Endothelial cell of umbilical vein (primary cell): ENCODE measurements around the gene SYCE1L. TPM values are rescaled to one million over a fixed set of nuclear protein-coding genes. Genes with fewer than 3 reads are reported as not detected.

ENCODE experiments used
- BruUV-seq: library from RNA; stranded (reverse); fragments of 400-500 nt; replicated peaks from 2 replicates; lab custom pipeline; 2021; lab: Mats Ljungman, UMichigan
- CTCF ChIA-PET: fragments of 300-600, 350-600 bp; sonication (Branson Sonifier 250); formaldehyde crosslinking; loops from one replicate; lab custom pipeline; 2021; ENCODE audit warnings: antibody characterized with exemption, inconsistent platforms; lab: Charles Lee
- POLR2A ChIA-PET: fragments of 300-600, 350-600 bp; sonication (Branson Sonifier 250); formaldehyde crosslinking; loops from one replicate; lab custom pipeline; 2021; ENCODE audit warnings: antibody characterized with exemption, inconsistent platforms; lab: Charles Lee
- DNase-seq: peaks from one replicate; pipeline ENCODE4 v3.0.0-alpha.2; 2011; ENCODE audit warnings: low read depth, low spot score
- FAIRE-seq: peaks from 2 replicates; lab custom pipeline; 2011; peaks lifted over from hg19 to GRCh38; lab: Jason Lieb, UNC
- H2AFZ ChIP-seq: 2 replicates; pipeline ENCODE4 v1.6.0; 2012; ENCODE audit warnings: low read depth, low read length, control low read depth, inconsistent platforms
- H3K27ac ChIP-seq: 2 replicates; pipeline ENCODE4 v1.5.1; 2011; ENCODE audit warnings: low read depth, mild to moderate bottlenecking, control low read depth, low read length, moderate library complexity; ENCODE audit not compliant: insufficient read depth
- H3K27me3 ChIP-seq, 2 experiments: 2 replicates each; pipeline versions ENCODE4 v1.6.0 to v1.6.1; 2011; ENCODE audit warnings: low read length in 2 of 2, mixed read lengths in 1 of 2; ENCODE audit not compliant: control insufficient read depth in 2 of 2, insufficient read depth in 2 of 2
- H3K36me3 ChIP-seq, 2 experiments: 2 replicates in 1 of 2; 3 replicates in 1 of 2; pipeline ENCODE4 v1.5.1; 2011; ENCODE audit warnings: low read length in 2 of 2, mild to moderate bottlenecking in 1 of 2, moderate library complexity in 1 of 2; ENCODE audit not compliant: control insufficient read depth in 2 of 2, insufficient read depth in 2 of 2; ENCODE audit errors: extremely low read depth in 1 of 2
- H3K4me1 ChIP-seq: 3 replicates; pipeline ENCODE4 v1.5.1; 2011; ENCODE audit warnings: mild to moderate bottlenecking, low read length; ENCODE audit not compliant: control insufficient read depth, insufficient read depth; ENCODE audit errors: extremely low read depth
- H3K4me2 ChIP-seq: 2 replicates; pipeline ENCODE4 v1.6.1; 2011; ENCODE audit warnings: low read length, control low read depth, mixed read lengths; ENCODE audit not compliant: insufficient read depth
- H3K4me3 ChIP-seq, 3 experiments: fragments of 200-600 bp in 1 of 3; sonication (generic), shearing (Covaris generic) in 1 of 3; replicated peaks in 1 of 3; 2 replicates each; pipeline ENCODE4 v1.5.1; 2011 to 2016; ENCODE audit warnings: control low read depth in 3 of 3, low read length in 3 of 3, mild to moderate bottlenecking in 2 of 3, inconsistent platforms in 1 of 3, low read depth in 1 of 3, moderate library complexity in 1 of 3; ENCODE audit not compliant: insufficient read depth in 1 of 3
- H3K79me2 ChIP-seq: 2 replicates; pipeline ENCODE4 v1.6.0; 2012; ENCODE audit warnings: low read length, inconsistent platforms; ENCODE audit not compliant: control insufficient read depth, insufficient read depth
- H3K9ac ChIP-seq: replicated peaks from 2 replicates; pipeline ENCODE3; 2011; ENCODE audit warnings: low read length, control low read depth; ENCODE audit not compliant: insufficient read depth; ENCODE audit errors: extremely low read depth
- H3K9me1 ChIP-seq: replicated peaks from 3 replicates; pipeline ENCODE4 v1.6.0; 2011; ENCODE audit warnings: mild to moderate bottlenecking, low read length; ENCODE audit not compliant: control insufficient read depth, insufficient read depth; ENCODE audit errors: extremely low read depth
- H3K9me3 ChIP-seq: replicated peaks from 2 replicates; pipeline ENCODE4 v1.5.1; 2012; ENCODE audit warnings: low read length, inconsistent platforms; ENCODE audit not compliant: control insufficient read depth, insufficient read depth
- H4K20me1 ChIP-seq: replicated peaks from 2 replicates; pipeline ENCODE3; 2011; ENCODE audit warnings: mild to moderate bottlenecking, low read length; ENCODE audit not compliant: control insufficient read depth, insufficient read depth; ENCODE audit errors: extremely low read depth
- CTCF ChIP-seq, 2 donors: IDR thresholded peaks; 1 replicate in 1 of 2; 2 replicates in 1 of 2; pipeline ENCODE4 v1.5.1; 2011; ENCODE audit warnings: low read length in 2 of 2, mild to moderate bottlenecking in 2 of 2, moderate library complexity in 2 of 2, control low read depth in 1 of 2, inconsistent platforms in 1 of 2, low read depth in 1 of 2; ENCODE audit not compliant: insufficient read depth in 1 of 2; ENCODE audit errors: extremely low read depth in 1 of 2
- EZH2 ChIP-seq: IDR thresholded peaks from 2 replicates; pipeline ENCODE4 v1.6.1; 2012; ENCODE audit warnings: borderline replicate concordance, low read depth, mild to moderate bottlenecking, moderate library complexity, low read length, inconsistent platforms; ENCODE audit not compliant: severe bottlenecking
- FOS ChIP-seq: IDR thresholded peaks from 2 replicates; pipeline ENCODE4 v1.6.1; 2011; ENCODE audit warnings: mild to moderate bottlenecking, low read length, moderate library complexity, borderline replicate concordance; ENCODE audit not compliant: insufficient read depth
- GATA2 ChIP-seq: IDR thresholded peaks from 2 replicates; pipeline ENCODE4 v1.7.0; 2011; ENCODE audit warnings: low read depth, mild to moderate bottlenecking, moderate library complexity, mixed read lengths, low read length; ENCODE audit not compliant: insufficient read length, insufficient read depth
- JUN ChIP-seq: IDR thresholded peaks from 2 replicates; pipeline ENCODE4 v1.6.1; 2011; ENCODE audit warnings: borderline replicate concordance, low read depth; ENCODE audit not compliant: insufficient read length, insufficient read depth
- MAX ChIP-seq: IDR thresholded peaks from 2 replicates; pipeline ENCODE4 v1.6.1; 2011; ENCODE audit not compliant: insufficient read depth, insufficient read length
- MYC ChIP-seq: IDR thresholded peaks from one replicate; pipeline ENCODE4 v1.6.1; 2011; ENCODE audit warnings: mild to moderate bottlenecking, low read depth, low read length
- POLR2A ChIP-seq: IDR thresholded peaks from 2 replicates; pipeline ENCODE4 v1.6.1; 2012; ENCODE audit warnings: low read depth, mild to moderate bottlenecking, control low read depth, low read length
- POLR2AphosphoS5 ChIP-seq: IDR thresholded peaks from 2 replicates; pipeline ENCODE4 v1.6.1; 2012; ENCODE audit warnings: low read depth, mild to moderate bottlenecking, control low read depth, low read length, moderate library complexity; ENCODE audit not compliant: insufficient read depth
- dilution Hi-C: fragments of 300-500 bp; cut with MboI; formaldehyde crosslinking; loops from one replicate; pipeline ENCODE4 v1.15.0; 2019; ENCODE audit warnings: low sequenced_read_pairs; ENCODE audit not compliant: extremely low pct_ligation_motif_present
- intact Hi-C: fragments of 100-400 bp; cut with micrococcal nuclease; formaldehyde crosslinking; loops from one replicate; pipeline ENCODE4 v1.10.0; 2022
- polyA plus RNA-seq, 4 experiments: library from polyadenylated mRNA; depleted of rRNA in 3 of 4; stranded (reverse) in 3 of 4; unstranded in 1 of 4; fragments of >200 nt; gene quantifications; 2 replicates each; pipeline versions ENCODE4 v1.2.1 to v1.2.3, GENCODE V29; 2011 to 2012; ENCODE audit warnings: missing spikeins in 1 of 4
- total RNA-seq: library from RNA; stranded (reverse); gene quantifications from 2 replicates; pipeline ENCODE4 v1.2.3, GENCODE V29; 2021

Gene SYCE1L
- total and polyA plus RNA-seq, 2 donors (not counting 3 experiments of a cell fraction or from before 2014, with no cell fraction given): 6.8 to 13.7 TPM

- no peak for TF ChIP-seq JUN
- no peak for TF ChIP-seq FOS
- TF ChIP-seq MAX: no peak
- no peak for TF ChIP-seq CTCF (IDR thresholded peaks at IDR 0.05; ENCODE audit: extremely low read depth in 1 of 2, insufficient read depth in 1 of 2, low read depth in 1 of 2, low read length in 2 of 2)
- TF ChIP-seq POLR2AphosphoS5: no peak
- TF ChIP-seq GATA2: no peak
- TF ChIP-seq EZH2: no peak
- TF ChIP-seq POLR2A: no peak
- no peak for TF ChIP-seq MYC
- ChIA-PET CTCF (no interaction called here), POLR2A (no interaction called here)
- Histone ChIP-seq H3K9ac (no peak overlapping the region), H2AFZ (no peak overlapping the region), H3K4me1 (no peaks in the 10 kb centered on the region), H3K27ac (no peak overlapping the region), H3K36me3 (peaks cover 3 to 31% of the 10 kb centered on the region in 2 experiments), H4K20me1 (no peaks in the 10 kb centered on the region), H3K4me3 (no peak overlapping the region), H3K9me3 (no peaks in the 10 kb centered on the region), H3K79me2 (peaks cover 8% of the 10 kb centered on the region), H3K9me1 (no peaks in the 10 kb centered on the region), H3K4me2 (no peak overlapping the region), H3K27me3 (no peaks in the 10 kb centered on the region)
- FAIRE-seq (no peak), DNase-seq (no peak)
- dilution Hi-C loops (no loop called here), intact Hi-C loops (no loop called here)
- no TSS peak for BruUV-seq
Observed at GRCh38 chr16:77197747-77198146, 1.5 kb upstream of the SYCE1L start.
